Superior temporal gyrus (tissue), 1 donor: ENCODE results near the gene MAN2B2.

Experiments used
- DNase-seq: peaks from one replicate; pipeline ENCODE4 v3.0.0-alpha.2; 2016; ENCODE audit errors: extremely low spot score

The MAN2B2 gene

GRCh38 chr4:6594826-6595355 is 19.9 kb downstream of the MAN2B2 start:
- DNase-seq = no peak

- no peak for DNase-seq
These were observed 21.0 kb downstream of the MAN2B2 start for GRCh38 chr4:6595897-6596537.

- DNase-seq = no peak
These were observed 22.0 kb downstream of the MAN2B2 start for GRCh38 chr4:6596948-6597347.

- no peak for DNase-seq
These were observed 23.1 kb downstream of the MAN2B2 start for GRCh38 chr4:6598127-6598526.

- peak; percentile 24 for DNase-seq
These were observed 23.7 kb downstream of the MAN2B2 start for GRCh38 chr4:6598641-6599040.

- no peak for DNase-seq
These were observed 26.8 kb downstream of the MAN2B2 start for GRCh38 chr4:6601661-6602250.

GRCh38 chr4:6602289-6602688 is 27.3 kb downstream of the MAN2B2 start:
- no peak for DNase-seq

- DNase-seq = no peak
These were observed 28.1 kb downstream of the MAN2B2 start for GRCh38 chr4:6603128-6603527.

GRCh38 chr4:6605114-6605513 is 30.1 kb downstream of the MAN2B2 start:
- no peak for DNase-seq

- no peak for DNase-seq
These were observed 30.6 kb downstream of the MAN2B2 start for GRCh38 chr4:6605605-6606004.

GRCh38 chr4:6606465-6607235 is 31.7 kb downstream of the MAN2B2 start:
- DNase-seq = no peak

GRCh38 chr4:6607368-6608055 is 32.5 kb downstream of the MAN2B2 start:
- peak; percentile 70 for DNase-seq

GRCh38 chr4:6608758-6609414 is 33.9 kb downstream of the MAN2B2 start:
- DNase-seq = peak; percentile 30

- no peak for DNase-seq
These were observed 34.6 kb downstream of the MAN2B2 start for GRCh38 chr4:6609415-6610079.

- DNase-seq = no peak
These were observed 36.0 kb downstream of the MAN2B2 start for GRCh38 chr4:6610856-6611430.

GRCh38 chr4:6612961-6613675 is 38.1 kb downstream of the MAN2B2 start:
- DNase-seq = no peak

- no peak for DNase-seq
These were observed 39.0 kb downstream of the MAN2B2 start for GRCh38 chr4:6613676-6614651.

- no peak for DNase-seq
These were observed 39.8 kb downstream of the MAN2B2 start for GRCh38 chr4:6614701-6615230.
